GM12873 (cell line): ENCODE results near the gene TFG.

ENCODE experiments used
- TF ChIP-seq, protein P1 (sequence below): IDR thresholded peaks from 2 replicates; pipeline ENCODE4 v1.5.1; 2012; ENCODE audit warnings: low read depth, mild to moderate bottlenecking, moderate library complexity, low read length, control low read depth; ENCODE audit not compliant: insufficient read depth; ENCODE audit errors: missing control alignments

TFG gene

DNA sequence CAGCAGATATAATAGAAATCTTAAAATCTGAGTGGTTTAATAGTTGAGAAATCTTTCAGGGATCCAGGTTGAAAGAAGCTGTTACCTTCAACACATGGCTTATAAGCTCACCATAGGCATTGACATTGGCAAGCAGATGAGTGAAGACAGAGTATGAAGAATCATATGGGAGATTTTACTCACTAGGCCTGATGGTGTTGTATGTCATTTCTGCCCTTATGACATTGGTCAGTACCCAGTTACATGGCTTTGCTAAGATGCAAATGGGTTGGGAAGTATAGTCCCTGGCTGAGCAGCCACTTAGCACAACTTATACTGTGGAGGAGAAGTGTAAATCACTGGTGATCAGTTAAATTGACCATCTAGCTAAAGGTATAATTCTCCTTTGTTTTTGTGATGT lies 5.9 kb downstream of the TFG start:
- TF ChIP-seq, protein P1, sequence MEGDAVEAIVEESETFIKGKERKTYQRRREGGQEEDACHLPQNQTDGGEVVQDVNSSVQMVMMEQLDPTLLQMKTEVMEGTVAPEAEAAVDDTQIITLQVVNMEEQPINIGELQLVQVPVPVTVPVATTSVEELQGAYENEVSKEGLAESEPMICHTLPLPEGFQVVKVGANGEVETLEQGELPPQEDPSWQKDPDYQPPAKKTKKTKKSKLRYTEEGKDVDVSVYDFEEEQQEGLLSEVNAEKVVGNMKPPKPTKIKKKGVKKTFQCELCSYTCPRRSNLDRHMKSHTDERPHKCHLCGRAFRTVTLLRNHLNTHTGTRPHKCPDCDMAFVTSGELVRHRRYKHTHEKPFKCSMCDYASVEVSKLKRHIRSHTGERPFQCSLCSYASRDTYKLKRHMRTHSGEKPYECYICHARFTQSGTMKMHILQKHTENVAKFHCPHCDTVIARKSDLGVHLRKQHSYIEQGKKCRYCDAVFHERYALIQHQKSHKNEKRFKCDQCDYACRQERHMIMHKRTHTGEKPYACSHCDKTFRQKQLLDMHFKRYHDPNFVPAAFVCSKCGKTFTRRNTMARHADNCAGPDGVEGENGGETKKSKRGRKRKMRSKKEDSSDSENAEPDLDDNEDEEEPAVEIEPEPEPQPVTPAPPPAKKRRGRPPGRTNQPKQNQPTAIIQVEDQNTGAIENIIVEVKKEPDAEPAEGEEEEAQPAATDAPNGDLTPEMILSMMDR, result no peak

DNA sequence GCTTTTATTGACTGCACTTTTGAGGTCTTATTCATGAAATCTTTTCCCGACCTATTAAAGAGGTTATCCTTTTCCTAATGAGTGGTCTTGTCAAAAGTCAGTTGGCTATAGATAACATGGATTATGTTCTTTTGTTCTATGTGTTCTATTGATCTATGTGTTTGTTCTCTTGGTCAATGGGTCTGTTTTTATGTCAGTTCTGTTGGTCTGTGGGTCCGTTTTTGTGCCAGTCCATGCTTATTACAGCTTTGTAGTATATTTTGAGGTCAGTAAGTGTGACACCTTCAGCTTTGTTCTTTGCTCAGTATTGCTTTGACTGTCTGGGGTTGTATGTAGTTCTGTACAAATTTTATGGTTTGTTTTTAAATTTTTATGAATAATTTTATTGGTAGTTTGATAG lies 7.8 kb downstream of the TFG start:
- TF ChIP-seq, protein P1, result no peak

GRCh38 chr3:100717637-100718487 lies 8.6 kb downstream of the TFG start:
- TF ChIP-seq, protein P1, result no peak

GRCh38 chr3:100719136-100719535 lies 9.8 kb downstream of the TFG start:
- TF ChIP-seq, protein P1, result no peak

DNA sequence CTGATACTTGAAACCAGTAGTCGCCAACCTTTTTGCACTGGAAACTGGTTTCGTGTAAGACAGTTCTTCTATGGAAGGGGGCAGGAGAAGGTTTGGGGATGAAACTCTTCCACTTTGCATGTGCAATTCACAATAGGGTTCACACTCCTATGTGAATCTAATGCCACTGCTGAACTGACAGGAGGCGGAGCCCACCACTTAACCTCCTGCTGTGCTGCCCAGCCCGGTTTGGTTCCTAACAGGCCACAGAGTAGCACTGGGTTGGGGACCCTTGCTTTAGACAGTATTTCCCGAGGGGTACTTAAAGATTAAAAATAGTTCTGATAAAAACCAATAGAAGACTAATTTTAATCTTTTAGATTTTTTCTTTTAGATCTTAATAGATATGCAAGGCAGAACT lies 11.1 kb downstream of the TFG start:
- TF ChIP-seq, protein P1, result no peak

DNA sequence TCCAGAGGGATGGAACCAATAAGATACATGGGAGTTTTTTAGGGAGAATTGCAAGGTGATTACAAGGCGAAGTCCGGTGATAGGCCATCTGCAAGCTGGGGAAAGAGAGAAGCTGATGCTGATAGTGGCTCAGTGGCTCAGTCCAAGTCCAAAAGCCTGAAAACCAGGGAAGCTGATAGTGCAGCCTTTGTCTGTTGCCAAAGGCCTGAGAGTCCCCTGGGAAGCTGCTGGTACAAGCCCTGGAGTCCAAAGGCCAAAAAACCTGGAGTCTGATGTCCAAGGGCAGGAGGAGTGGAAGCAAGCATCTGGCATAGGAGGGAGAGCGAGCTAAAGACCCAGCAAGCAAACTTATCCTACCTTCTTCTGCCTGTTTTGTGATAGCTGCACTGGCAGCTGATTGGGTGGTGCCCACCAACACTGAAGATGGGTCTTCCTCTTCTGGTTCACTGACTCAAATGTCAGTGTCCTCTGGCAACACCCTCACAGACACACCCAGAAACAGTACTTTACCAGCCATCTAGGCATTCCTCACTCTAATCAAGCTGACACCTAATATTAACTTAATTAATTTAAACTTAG lies 16.7 kb downstream of the TFG start:
- TF ChIP-seq, protein P1, result no peak

DNA sequence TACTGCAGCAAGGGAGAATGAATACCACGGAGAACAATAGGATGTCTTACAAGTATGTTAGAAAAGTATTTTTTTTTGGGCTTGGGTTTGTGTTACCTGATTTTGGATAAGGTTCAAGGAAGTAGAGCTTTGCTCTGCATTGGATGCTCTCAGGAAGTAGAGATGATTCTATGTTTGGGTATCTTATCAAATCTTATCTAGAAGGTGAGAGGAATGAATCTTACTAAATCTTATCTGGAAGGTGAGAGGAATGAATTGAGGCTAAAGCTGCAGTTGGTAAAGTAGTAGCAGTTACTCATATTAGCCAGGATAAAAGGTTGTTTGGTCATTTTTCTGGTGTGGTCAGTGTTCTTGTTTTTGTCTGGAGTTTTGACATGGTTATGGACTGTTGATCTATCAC lies 17.4 kb downstream of the TFG start:
- TF ChIP-seq, protein P1, result no peak
